GM21526 (cell line): ENCODE results near the gene HRH2.
"Not testable (repeated sequence)": the region's sequence is repeated elsewhere in the genome, so short reads cannot be mapped to it uniquely, and the experiment has no call there.

Experiments
- ATAC-seq: cut with Tn5 transposase; IDR thresholded peaks from one replicate; pipeline ENCODE4 v1.9.1; 2021; ENCODE audit warnings: moderate library complexity; ENCODE audit not compliant: unreplicated experiment, low FRiP score

Gene HRH2

DNA sequence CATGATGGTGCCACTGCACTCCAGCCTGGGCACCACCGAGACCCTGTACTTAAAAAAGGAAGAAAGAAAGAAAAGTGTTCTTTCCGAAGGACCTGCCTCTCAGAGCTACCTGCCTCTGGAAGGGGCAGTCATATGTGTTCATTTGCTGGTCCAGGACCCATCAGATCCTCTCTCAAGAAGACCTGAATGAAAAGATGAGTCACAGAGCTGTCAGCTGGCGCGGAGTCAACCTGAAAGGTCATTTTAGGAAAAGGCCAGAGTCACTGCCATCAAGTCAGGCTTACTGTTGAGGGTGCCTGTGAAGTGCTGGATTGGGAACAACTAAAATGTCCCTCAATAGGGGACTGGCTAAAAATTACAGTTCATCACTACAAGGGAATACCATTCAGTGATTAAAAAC lies 14.9 kb upstream of the HRH2 start:
- no peak for ATAC-seq

DNA sequence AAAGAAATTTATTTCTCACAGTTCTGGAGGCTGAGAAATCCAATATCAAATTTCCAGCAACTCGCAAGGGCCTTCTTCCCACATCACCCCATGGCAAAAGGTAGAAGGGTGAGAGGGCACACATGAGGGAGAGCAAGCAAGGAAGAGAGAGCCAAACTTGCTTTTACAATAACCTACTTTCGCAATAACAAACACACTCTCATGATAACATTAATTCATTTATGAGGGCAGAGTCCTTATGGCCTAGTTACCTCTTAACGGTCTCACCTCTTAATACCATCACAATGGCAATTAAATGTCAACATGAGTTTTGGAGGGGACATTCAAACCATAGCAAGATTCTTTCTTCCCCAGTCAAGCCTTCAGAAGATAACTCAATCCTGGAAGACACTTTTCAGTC lies 11.6 kb upstream of the HRH2 start:
- no peak for ATAC-seq

DNA sequence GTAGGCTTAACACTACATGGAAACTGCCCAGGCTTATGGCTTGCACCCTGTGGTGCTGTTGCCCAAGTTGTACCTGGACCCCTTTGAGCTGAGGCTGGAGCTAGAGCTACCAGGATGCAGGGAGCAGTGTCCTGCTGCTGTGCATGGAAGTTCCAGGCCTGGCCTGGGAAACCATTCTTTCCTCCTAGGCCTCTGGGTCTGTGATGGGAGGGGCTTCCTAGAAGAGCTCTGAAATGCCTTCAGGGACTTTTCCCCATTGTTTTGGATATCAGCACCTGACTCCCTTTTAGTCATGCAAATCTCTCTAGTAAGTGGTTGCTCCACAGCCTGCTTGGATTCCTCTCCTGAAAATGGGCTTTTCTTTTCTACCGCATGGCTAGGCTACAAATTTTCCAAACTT lies 7.9 kb upstream of the HRH2 start:
- no peak for ATAC-seq

DNA sequence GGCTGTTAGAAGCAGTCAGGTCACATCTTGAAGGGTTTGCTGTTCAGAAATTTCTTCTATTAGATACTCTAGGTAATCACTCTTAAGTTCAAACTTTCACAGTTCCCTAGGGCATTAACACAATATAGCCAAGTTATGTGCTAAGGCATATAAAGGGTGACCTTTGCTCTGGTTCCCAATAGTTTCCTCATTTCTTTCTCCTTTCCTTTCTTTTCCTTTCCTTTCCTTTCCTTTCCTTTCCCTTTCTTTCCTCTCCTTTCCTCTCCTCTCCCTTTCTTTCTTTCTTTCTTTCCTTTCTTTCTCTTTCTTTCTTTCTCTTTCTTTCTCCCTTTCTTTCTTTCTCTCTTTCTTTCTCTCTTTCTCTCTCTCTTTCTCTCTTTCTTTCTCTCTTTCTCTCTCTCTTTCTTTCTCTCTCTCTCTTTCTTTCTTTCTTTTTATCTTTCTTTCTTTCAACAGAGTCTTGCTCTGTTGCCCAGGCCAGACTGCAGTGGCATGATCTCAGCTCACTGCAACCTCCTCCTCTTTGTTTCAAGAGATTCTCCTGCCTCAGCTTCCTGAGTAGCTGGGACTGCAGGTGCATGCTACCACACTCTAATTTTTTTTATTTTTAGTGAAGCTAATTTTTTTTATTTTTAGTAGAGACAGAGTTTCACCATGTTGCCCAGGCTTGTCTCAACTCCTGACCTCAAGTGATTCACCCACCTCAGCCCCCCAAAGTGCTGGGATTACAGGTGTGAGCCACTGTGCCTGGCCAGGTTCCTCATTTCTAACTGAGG lies 7.3 kb upstream of the HRH2 start:
- ATAC-seq = not testable (repeated sequence)

DNA sequence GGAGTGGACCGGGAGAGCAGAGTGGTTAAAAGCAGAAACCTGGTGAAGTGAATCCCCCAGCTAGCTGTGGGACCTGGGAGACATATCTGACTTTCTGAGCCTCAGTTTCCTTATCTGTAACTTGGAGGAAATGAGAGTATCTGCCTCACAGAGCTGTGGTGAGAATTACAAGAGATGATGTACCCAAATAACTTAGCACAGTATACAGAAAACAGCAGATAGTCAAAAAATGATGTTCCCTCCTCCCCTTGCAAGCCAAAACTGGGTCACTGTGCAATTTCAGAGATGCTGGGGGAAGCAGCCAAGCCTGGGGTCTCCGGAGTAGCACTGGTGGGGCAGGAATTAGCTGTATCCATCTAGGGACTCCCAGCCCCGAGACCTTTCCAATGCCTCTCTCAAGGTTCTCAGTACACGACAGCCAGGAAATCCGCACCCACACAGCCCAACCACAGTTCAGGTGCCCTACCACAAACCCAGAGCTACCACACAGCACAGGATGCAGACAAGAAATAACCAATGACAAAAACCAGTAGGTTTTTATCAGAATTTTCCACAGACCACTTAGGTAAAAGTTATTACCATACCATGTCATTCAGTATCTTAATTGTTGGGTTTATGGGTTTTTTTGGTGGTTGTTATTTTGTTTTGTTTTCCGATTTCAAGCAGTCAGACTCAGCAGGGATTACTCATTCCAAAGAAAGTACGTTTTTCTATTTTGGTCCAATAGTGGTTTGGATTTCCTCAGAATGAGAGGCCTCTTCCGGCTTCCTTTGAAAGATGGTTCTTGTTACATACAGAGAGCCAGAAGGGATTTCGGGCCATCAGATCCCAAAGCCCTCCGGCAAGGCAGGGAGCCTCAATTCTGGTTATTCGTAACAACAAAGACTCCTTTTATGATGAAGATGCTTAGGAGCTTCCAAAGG lies 4.9 kb upstream of the HRH2 start:
- ATAC-seq = no peak

DNA sequence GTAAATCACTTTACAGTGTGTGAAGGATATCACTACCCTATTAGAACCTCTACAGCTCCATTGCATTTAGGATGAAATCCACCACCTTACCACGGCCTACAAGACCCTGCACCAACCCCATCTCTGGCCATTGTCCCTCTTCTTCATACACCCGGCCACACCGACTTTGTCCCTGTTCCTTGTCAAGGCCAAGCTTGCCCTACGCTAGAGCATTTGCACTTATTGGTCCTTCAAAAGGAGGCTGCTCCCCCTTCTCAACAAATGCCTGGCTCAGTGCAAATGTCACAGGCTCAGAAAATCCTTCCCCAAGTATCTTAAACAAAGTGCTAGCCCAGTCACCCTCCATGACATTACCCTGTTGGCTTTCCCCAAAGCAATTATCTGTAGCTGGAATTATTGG lies 4.1 kb upstream of the HRH2 start:
- ATAC-seq = no peak

DNA sequence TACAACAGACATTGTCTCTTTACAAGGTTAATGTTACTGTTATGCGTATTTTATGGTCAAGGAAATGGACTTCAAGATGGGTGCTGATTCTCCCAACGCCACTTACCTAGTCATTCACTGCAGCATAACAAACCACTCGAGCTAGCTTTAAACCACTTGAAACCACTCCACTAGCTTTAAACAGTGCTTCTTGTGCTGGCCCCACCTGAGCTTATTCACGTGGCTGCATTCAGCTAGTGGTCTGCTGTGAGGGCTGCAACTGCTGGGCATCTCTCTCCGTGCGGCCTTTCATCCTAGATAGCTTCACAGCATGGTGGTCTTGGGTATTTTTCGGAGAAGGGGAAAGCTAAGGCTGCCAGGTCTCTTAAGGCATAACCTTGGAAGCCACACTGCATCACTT lies 3.5 kb upstream of the HRH2 start:
- ATAC-seq = no peak

DNA sequence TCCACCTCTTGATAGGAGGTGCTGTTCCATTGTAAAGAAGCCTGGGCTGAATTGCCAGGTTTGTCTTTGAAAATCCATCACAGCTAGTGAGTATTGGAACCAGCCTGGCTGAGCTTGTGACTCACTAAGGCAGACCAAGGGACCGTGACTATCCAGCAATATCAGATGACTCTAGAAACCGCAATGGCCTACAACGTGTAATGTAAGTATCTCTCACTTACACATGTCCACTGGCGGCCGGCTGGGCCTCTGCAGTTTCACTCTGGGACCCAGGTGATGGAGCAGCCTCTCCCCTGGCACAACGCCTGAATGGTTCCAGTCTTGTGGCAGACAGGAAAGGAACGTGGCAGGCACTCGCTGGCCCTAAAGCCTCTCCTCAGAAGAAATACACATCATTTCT lies 3.1 kb upstream of the HRH2 start:
- ATAC-seq = no peak

DNA sequence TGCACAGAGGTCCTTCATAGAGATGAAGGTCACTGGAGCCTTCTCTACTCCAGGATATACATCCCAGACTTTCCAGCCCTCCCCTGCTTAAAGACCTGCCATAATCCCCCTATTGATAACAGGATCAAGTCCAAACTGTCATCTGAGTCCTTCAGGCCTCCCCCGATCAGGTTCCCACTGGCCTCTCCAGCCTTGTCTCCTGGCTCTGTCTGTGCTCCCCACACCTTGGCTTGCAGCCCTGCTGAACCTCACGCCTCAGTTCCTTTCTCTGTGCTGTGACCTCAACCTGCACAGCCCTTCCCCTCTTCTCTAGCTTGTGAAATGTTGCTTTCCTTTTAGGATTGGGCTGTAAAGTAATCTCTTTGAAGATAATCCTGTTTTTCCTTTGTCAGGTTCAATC lies 2.5 kb upstream of the HRH2 start:
- ATAC-seq = no peak

DNA sequence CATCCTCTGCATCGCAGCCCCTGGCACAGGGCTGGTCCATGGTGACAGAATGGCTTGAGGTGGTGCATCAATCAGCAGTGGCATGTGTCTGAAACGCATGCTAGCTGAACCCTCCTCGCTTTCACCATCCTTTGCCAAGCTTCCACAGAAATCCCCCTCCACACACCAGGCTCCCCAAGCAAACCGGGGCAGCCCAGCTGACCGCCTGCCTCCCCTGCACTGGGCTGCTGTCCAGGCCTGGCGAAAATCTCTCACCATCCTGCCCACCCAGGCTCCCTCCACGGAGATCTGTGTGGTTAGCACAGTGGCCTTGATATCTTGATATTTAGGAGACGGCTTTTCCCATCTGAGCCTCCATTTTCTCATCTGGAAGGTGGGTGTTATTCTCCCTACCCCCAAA lies 905 bp upstream of the HRH2 start:
- ATAC-seq = no peak

DNA sequence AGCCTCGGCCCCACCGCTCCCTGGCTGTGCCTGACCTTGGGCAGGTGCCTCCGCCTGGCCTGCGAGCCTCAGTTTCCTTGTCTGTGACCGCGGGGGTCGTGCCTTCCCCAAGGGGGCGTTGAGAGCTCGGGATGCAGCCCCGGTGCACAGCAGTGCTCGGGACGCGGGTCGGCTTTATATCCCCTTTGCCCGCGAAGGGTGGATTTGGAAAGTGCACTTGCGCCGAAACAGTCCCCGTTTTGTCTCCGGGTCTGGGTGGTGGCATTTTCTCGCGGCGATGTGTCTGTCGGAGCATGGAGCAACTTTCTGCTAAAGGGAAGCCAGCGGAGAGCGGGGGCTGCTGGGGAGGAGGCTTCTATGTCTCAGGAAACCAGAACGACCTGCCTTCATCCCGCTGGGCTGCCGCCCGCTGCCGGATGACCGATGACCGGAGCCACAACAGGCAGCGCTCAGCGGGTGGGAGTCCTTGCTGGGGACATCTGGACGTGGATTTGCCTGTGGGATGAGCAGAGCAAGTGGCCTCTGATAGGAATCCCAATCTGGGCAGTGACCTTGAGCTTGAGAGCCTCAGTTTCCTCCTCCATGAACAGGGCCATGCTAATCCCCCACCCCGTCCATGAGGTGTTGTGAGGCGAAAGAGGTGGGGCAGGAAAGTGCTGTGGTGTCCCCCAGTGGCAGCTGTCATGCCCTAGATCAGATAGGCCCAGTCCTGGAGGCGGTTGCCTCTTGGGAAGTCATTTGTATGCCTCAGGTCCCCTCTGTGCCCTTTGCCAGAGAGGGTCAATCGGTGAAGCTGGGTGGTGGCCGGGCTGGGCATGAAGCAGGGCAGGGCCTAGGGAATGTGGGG lies 651 bp downstream of the HRH2 start:
- no peak for ATAC-seq

DNA sequence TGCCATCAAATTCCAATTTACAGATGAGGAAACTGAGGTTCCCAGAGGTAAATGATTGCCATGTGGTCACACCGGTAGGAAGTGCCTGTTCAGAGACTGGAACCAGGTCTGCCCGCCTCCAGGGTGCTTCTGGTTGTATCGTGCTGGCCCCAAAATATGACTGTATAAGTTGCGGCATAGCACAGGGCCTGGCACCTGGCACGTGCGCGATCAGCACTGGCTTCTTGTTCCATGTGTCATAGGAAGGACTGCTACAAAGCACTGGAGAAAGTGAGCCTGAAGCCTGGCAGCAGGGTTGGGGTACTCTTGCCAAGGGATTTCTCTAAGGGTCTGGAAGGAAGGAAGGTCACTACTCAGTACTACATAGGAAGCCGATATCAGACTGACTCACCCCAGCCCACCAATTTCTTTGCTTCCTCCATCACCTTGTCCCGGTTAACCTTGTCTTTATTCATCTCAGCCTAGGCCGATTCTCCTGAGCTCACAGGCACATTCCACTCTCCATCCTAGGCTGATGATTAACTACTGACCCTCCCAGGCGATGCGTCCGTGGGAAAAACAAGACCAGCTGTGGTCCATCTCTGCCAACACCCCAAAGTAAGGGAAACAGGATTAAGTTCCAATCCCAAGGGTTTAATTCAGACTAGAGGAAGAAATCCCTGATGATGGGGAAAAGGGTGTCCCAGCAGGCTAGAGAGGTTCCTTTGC lies 1.8 kb downstream of the HRH2 start:
- ATAC-seq = no peak

DNA sequence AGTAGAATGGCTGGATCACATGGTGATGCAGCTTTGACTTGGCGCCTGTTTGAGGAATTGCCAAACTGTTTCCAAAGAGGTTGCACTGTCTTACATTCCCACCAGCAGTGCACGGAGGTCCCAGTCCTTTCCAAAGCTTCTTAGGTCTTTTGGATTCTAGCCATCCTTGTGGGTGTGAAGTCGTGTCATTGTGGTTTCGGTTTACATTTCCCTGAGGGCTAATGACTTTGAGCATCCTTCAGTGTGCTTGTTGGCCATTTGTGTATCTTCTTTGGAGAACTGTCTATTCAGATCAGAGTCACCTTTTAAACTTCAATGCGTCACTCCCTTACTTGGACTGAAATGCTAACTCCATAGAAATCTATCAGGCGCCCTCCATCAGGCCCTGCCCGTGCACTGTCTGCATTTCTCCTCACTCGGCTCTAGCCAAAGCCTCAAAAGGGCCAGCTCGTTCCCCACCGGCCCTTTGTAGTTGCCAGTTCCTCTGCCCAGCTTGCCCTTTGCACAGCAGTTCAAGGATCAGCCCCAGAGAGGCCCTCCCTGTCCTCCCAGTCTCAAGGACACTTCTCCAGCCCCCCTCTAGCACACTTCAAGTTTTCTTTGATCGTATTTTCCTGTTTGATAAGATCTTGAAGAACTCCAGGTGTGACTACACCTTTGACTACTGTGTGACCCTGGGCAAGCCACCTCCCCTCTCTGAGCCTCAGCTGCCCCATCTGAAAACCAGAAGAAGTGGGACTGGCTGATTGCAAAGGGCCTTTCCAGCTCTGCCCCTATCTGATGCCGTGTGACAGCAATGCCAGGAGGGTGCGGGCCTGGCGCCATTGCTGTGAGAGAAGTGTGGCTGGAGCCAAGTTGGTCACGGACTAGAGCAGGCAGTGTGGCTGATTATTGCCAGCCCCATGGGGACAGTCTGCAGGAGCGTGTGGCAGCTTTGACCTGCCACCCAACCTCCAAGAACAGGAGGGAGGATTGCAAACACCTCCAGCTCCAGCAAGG lies 5.6 kb downstream of the HRH2 start:
- no peak for ATAC-seq

DNA sequence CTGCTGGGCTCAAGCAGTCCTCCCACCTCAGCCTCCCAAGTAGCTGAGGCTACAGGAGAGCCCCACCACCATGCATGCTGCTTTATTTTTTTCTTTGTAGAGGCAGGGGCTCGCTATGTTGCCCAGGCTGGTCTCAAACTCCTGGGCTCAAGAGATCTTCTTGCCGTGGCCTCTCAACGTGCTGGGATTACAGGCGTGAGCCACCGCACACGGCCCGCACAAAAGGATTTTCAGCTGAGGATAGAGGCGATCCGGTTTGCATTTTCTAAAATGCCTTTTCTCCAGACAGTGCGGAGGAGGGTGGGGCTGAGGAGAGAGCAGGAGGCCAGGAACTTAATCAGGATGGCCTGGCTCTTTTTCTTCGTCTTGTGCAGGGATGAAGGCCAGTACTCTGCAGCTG lies 6.9 kb downstream of the HRH2 start:
- ATAC-seq = no peak

DNA sequence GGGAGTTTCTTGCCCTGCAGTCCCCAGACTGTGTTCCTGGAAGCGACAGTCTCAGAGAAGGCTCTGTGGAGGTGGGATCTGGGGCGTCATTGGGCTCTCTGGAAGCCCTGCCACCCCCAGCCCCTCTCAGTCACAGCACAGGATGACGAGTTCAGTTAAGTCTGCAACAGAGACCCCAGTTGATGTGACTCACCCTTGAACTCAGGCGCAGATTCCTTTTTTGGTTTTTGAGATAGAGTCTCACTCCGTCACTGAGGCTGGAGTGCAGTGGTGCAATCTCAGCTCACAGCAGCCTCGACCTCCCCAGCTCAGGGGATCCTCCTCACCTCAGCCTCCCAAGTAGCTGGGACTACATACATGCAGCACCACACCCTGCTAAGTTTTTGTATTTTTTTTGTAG lies 8.3 kb downstream of the HRH2 start:
- no peak for ATAC-seq

DNA sequence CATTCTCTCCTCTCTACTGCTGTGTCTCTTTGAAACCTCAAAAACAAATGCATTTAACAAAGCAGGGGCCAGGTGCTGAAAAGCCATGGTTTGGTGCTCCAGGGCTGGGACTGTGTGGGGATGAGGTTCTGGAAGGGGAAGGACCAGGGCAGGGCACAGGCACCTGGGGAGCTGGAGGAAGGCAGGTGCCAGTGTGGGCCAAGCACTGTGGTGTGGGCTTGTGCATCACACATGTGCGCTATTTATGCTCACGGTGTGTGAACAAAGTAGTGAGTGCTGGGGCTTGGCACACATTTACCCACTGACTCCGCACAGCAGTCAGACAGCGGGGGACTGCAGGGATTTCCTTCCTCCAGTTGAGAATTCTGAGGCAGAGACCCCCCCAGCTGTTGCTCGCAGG lies 10.1 kb downstream of the HRH2 start:
- ATAC-seq = no peak

DNA sequence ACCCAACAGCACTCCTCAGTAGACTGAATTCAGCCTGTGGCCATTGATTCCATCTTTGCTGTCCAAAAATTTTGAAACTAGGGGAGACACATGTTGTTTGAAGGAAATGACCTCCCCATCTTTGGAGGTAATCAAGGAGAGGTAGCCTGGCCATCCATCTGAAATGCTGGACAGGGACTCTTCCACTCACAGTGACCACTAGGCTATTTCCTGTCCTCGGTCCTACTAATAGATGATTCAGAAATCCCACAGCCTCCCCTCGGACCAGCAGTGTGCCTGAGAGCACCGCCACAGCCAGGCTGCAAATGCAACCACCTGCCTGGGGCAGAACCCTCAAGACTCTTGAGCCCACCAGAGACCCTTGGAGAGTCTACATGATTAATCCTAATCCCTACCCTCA lies 12.5 kb downstream of the HRH2 start:
- ATAC-seq = no peak

DNA sequence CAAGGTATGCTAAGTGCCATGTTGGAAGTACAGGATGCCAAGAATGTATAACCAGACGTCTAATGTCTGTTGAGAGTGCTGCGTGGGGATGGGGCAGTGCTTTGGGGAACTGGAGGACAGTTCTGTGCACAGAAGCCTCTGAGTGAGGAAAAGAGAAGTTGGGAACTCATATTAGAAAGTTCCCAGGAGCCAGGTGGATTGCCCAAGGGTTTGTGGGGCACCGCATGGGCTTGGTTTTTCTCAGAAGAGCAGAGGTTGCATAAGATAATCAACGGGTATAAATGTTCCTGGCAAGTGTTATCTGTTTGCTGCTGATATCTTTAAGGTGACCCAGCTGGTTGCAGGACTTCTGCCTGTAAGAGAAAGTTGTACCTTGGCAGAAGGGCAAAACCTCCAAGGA lies 13.1 kb downstream of the HRH2 start:
- ATAC-seq = no peak

DNA sequence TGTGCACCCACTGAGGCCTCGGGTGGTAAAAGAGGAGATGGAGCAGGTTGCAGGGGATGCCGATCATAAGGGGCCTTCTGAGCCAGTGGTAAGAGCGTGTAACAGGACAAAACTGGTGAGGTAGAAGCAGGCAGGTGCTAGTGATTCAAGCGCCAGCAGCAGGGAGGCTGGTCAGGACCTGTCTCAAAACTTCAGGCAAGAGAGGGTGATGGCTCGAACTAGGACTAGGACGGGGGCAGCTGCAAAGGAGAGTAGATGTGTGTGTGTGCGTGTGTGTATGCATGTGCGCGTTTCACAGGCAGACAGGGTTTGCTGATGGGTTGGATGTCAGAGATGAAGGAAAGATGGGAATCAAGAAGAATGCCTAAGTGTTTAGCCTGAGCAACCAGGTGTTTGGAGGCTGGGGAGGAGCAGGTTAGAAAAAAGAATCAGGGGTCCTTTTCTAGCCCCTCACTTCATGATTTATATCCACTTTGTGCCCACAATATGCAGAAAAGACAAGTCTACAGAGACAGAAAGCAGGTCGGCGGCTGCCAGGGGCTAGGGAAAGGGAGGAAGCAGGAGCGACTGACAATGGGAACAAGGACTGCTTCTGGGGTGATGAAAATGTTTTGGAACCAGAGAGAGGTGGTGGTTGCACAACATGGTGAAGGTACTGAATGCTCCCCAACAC lies 15.2 kb downstream of the HRH2 start:
- no peak for ATAC-seq
